Testis (tissue), 3 donors: Measurements from ENCODE around the gene AP5M1. TPM values are rescaled to one million over a fixed set of nuclear protein-coding genes. Genes with fewer than 3 reads are reported as not detected.
"Not testable (repeated sequence)": the region's sequence is repeated elsewhere in the genome, so short reads cannot be mapped to it uniquely, and the experiment has no call there.

Source experiments
- DNase-seq: peaks from one replicate; pipeline ENCODE4 v3.0.0-alpha.2; 2019
- H3K27ac ChIP-seq, 2 donors: fragments of 200-600 bp; sonication (generic); one replicate each; pipeline ENCODE4 v1.5.1; 2019
- H3K27me3 ChIP-seq: fragments of 200-600 bp; sonication (generic); one replicate; pipeline ENCODE4 v1.5.1; 2019
- H3K36me3 ChIP-seq: fragments of 200-600 bp; sonication (generic); one replicate; pipeline ENCODE4 v1.5.1; 2017; ENCODE audit warnings: low read depth; ENCODE audit errors: missing control alignments
- H3K4me1 ChIP-seq: fragments of 200-600 bp; sonication (generic); one replicate; pipeline ENCODE4 v1.5.1; 2019
- H3K4me3 ChIP-seq, 2 donors: fragments of 200-600 bp; sonication (generic); one replicate each; pipeline ENCODE4 v1.5.1; 2017 to 2019
- H3K9me3 ChIP-seq: fragments of 200-600 bp; sonication (generic); one replicate; pipeline ENCODE4 v1.5.1; 2017
- CTCF ChIP-seq, 3 experiments: fragments of 450-650 bp in 2 of 3; fragments of 200-600 bp in 1 of 3; sonication (generic) in 1 of 3; IDR thresholded peaks; one replicate each; pipeline ENCODE4 v1.5.1; 2016 to 2019; ENCODE audit warnings: antibody characterized with exemption in 3 of 3, mild to moderate bottlenecking in 2 of 3, moderate library complexity in 1 of 3
- POLR2A ChIP-seq: fragments of 450-650 bp; IDR thresholded peaks from one replicate; pipeline ENCODE4 v1.6.1; 2017; ENCODE audit warnings: antibody characterized with exemption, mild to moderate bottlenecking, moderate library complexity
- WGBS, 2 donors: methylation state at CpG; one replicate each; pipeline ENCODE4 v1.1.5; 2018; 5-methylcytosine and 5-hydroxymethylcytosine counted together
- intact Hi-C: fragments of 100-400 bp; cut with DNase I; formaldehyde crosslinking; loops from one replicate; pipeline ENCODE4 v1.15.1; 2023; ENCODE audit warnings: low total_unique reads
- polyA plus RNA-seq: library from polyadenylated mRNA; stranded (reverse); fragments of 350-450 nt; fragmentation: Illumina TruSeq; extraction: RNeasy Lipid Tissue Mini Kit (QIAGEN cat#74804); gene quantifications from one replicate; pipeline ENCODE4 v1.2.3, GENCODE V29; 2014; ENCODE audit warnings: low read depth, low replicate concordance; ENCODE audit not compliant: insufficient read depth
- total RNA-seq, 2 donors: library from RNA; depleted of rRNA; stranded (reverse); fragments of >200 nt; gene quantifications; one replicate each; pipeline ENCODE4 v1.2.3, GENCODE V29; 2016

Gene AP5M1
- total and polyA plus RNA-seq, 3 donors from 2014 or later, result 28.3 to 32.0 (median 30.6) TPM

- Histone ChIP-seq H3K27ac (no peak overlapping the region), H3K4me3 (no peak overlapping the region), H3K9me3 (no peaks in the 10 kb centered on the region), H3K36me3 (no peaks in the 10 kb centered on the region), H3K4me1 (no peaks in the 10 kb centered on the region), H3K27me3 (no peaks in the 10 kb centered on the region)
- TF ChIP-seq CTCF (IDR thresholded peaks at IDR 0.05), result no peak
- no peak for TF ChIP-seq POLR2A
- intact Hi-C loops, result no loop called here
- no peak for DNase-seq
- WGBS, 2 donors, result 84 to 85% methylated on average over 2 of the region's 2 CpGs
Measured at GRCh38 chr14:57246933-57247657, 21.7 kb upstream of the AP5M1 start.

- intact Hi-C loops, result no loop called here
- no peak overlapping the region for H3K4me3 ChIP-seq
Measured at GRCh38 chr14:57254884-57255283, 13.9 kb upstream of the AP5M1 start.

GRCh38 chr14:57258221-57258620 is 10.6 kb upstream of the AP5M1 start:
- 74 to 86% methylated on average over 2 of the region's 2 CpGs for WGBS, 2 donors

More at GRCh38 chr14:57254884-57255283, 13.9 kb upstream of the AP5M1 start:
- Histone ChIP-seq H3K4me1 (no peaks in the 10 kb centered on the region), H3K27me3 (no peaks in the 10 kb centered on the region), H3K36me3 (no peaks in the 10 kb centered on the region), H3K27ac (no peak overlapping the region), H3K9me3 (no peaks in the 10 kb centered on the region)
- TF ChIP-seq CTCF (IDR thresholded peaks at IDR 0.05), result no peak
- TF ChIP-seq POLR2A, result no peak
- no peak for DNase-seq

GRCh38 chr14:57259672-57260071 is 9.1 kb upstream of the AP5M1 start:
- intact Hi-C loops, result no loop called here
- WGBS, 2 donors, result 89 to 94% methylated on average over 1 of the region's 1 CpG
- Histone ChIP-seq H3K9me3 (no peaks in the 10 kb centered on the region), H3K4me3 (no peak overlapping the region), H3K4me1 (no peaks in the 10 kb centered on the region), H3K27ac (no peak overlapping the region), H3K27me3 (no peaks in the 10 kb centered on the region), H3K36me3 (no peaks in the 10 kb centered on the region)
- no peak for TF ChIP-seq POLR2A
- no peak for TF ChIP-seq CTCF (IDR thresholded peaks at IDR 0.05)
- no peak for DNase-seq

More at GRCh38 chr14:57258221-57258620, 10.6 kb upstream of the AP5M1 start:
- H3K27me3 ChIP-seq, intact Hi-C loops, H3K4me3 ChIP-seq, H3K27ac ChIP-seq, H3K4me1 ChIP-seq, H3K36me3 ChIP-seq, H3K9me3 ChIP-seq, DNase-seq: not testable (repeated sequence)

- H3K36me3 ChIP-seq, result no peaks in the 10 kb centered on the region
- TF ChIP-seq CTCF (IDR thresholded peaks at IDR 0.05), result no peak
- TF ChIP-seq POLR2A, result no peak
- no peak overlapping the region for H3K27ac ChIP-seq
- no peaks in the 10 kb centered on the region for H3K9me3 ChIP-seq
- intact Hi-C loops, result no loop called here
- peaks cover 6% of the 10 kb centered on the region for H3K4me1 ChIP-seq
- H3K4me3 ChIP-seq, result no peak overlapping the region
- H3K27me3 ChIP-seq, result no peaks in the 10 kb centered on the region
- DNase-seq, result no peak
Measured at GRCh38 chr14:57261604-57262003, 7.2 kb upstream of the AP5M1 start.
